Measurements from ENCODE around the gene KCNA2. TPM values are rescaled to one million over a fixed set of nuclear protein-coding genes. Genes with fewer than 3 reads are reported as not detected.

KCNA2 gene
- polyA plus RNA-seq, 3 donors = not detected

GRCh38 chr1:110548381-110548780, 57.8 kb downstream of the KCNA2 start:
- peak; percentile 10 for TF ChIP-seq CTCF (IDR thresholded peaks at IDR 0.05)
- no peak overlapping the region for H3K4me3 ChIP-seq (replicated peaks in 1 of 3; ENCODE audit: low read depth in 2 of 3, low read length in 3 of 3)
- WGBS (ENCODE audit: insufficient coverage) = no CpG with 5 or more reads among the region's 4 CpGs
- H3K4me1 ChIP-seq (ENCODE audit: control insufficient read depth in 1 of 2, insufficient read depth in 2 of 2, low read length in 2 of 2) = no peaks in the 10 kb centered on the region
- no peaks in the 10 kb centered on the region for H3K36me3 Mint-ChIP-seq
- H3K27ac Mint-ChIP-seq = no peak overlapping the region
- no peak overlapping the region for H2AFZ ChIP-seq (ENCODE audit: insufficient read depth, low read depth, low read length, poor library complexity, severe bottlenecking)
- peaks cover 2% of the 10 kb centered on the region in 2 donors for H3K27me3 ChIP-seq (ENCODE audit: control insufficient read depth in 2 of 2, insufficient read depth in 2 of 2, low read length in 2 of 2)
- H3K9me3 Mint-ChIP-seq = peaks cover 0 to 2% (median 0%) of the 10 kb centered on the region in 7 donors
- H3K27me3 Mint-ChIP-seq (ENCODE audit: low read depth in 3 of 3) = peaks cover 13 to 20% (median 15%) of the 10 kb centered on the region in 3 donors
- no peak for DNase-seq
- no peak overlapping the region for H3K9ac ChIP-seq (ENCODE audit: insufficient read depth, low read length, poor library complexity, severe bottlenecking)
- H3K4me3 Mint-ChIP-seq = no peak overlapping the region
- H3K36me3 ChIP-seq (replicated peaks in 1 of 2; ENCODE audit: control insufficient read depth in 1 of 2, insufficient read depth in 2 of 2, low read length in 2 of 2) = no peaks in the 10 kb centered on the region
- H3K27ac ChIP-seq (ENCODE audit: low read depth in 1 of 2, low read length in 2 of 2) = no peak overlapping the region
- no peaks in the 10 kb centered on the region for H3K4me1 Mint-ChIP-seq
- H3K4me2 ChIP-seq (replicated peaks; ENCODE audit: extremely low read depth, low read length, poor library complexity, severe bottlenecking) = no peak overlapping the region
- no peaks in the 10 kb centered on the region for H3K79me2 ChIP-seq (ENCODE audit: insufficient read depth, low read length)
- intact Hi-C loops (cut with micrococcal nuclease) = no loop called here
- H3K9me3 ChIP-seq (replicated peaks in 1 of 2; ENCODE audit: control insufficient read depth in 1 of 2, insufficient read depth in 1 of 2, low read length in 2 of 2) = no peaks in the 10 kb centered on the region
- no peaks in the 10 kb centered on the region for H4K20me1 ChIP-seq (ENCODE audit: insufficient read depth, low read length)

DNA sequence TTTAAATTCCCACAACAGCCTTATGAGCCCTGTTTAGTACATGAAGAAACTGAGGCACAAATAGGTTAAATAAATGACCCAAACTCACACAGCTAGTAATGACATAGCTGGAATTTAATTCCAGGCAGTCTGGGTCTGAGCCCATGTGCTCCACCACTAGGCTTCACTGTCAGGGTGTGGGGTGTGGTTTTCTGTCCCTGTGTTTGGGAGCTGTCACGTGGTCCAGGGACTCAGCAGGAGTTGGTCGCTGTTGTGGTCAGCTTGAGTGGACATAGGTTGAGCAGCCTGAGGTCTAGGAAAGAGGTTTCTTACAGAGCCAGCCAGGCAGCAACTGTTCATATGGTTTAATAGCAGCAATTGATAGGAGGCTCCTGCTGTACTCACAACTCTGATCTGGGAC, 59.1 kb downstream of the KCNA2 start:
- intact Hi-C loops (cut with micrococcal nuclease) = no loop called here
- H3K79me2 ChIP-seq (ENCODE audit: insufficient read depth, low read length) = no peaks in the 10 kb centered on the region
- no peak overlapping the region for H3K27ac ChIP-seq (ENCODE audit: low read depth in 1 of 2, low read length in 2 of 2)
- no peaks in the 10 kb centered on the region for H3K4me1 ChIP-seq (ENCODE audit: control insufficient read depth in 1 of 2, insufficient read depth in 2 of 2, low read length in 2 of 2)
- 50% methylated on average over 1 of the region's 2 CpGs for WGBS (ENCODE audit: insufficient coverage)
- Mint-ChIP-seq H3K4me1 (no peaks in the 10 kb centered on the region), H3K27ac (peak overlapping the region in 1 of 7 donors; percentile 13), H3K4me3 (no peak overlapping the region), H3K9me3 (peaks cover 0 to 2% (median 0%) of the 10 kb centered on the region in 7 donors), H3K27me3 (ENCODE audit: low read depth in 3 of 3) (peaks cover 5 to 12% (median 6%) of the 10 kb centered on the region in 3 donors), H3K36me3 (no peaks in the 10 kb centered on the region)
- no peaks in the 10 kb centered on the region for H3K36me3 ChIP-seq (replicated peaks in 1 of 2; ENCODE audit: control insufficient read depth in 1 of 2, insufficient read depth in 2 of 2, low read length in 2 of 2)
- no peak overlapping the region for H3K9ac ChIP-seq (ENCODE audit: insufficient read depth, low read length, poor library complexity, severe bottlenecking)
- no peak for DNase-seq
- H3K4me3 ChIP-seq (replicated peaks in 1 of 3; ENCODE audit: low read depth in 2 of 3, low read length in 3 of 3) = no peak overlapping the region
- H3K4me2 ChIP-seq (replicated peaks; ENCODE audit: extremely low read depth, low read length, poor library complexity, severe bottlenecking) = no peak overlapping the region
- no peaks in the 10 kb centered on the region for H3K9me3 ChIP-seq (replicated peaks in 1 of 2; ENCODE audit: control insufficient read depth in 1 of 2, insufficient read depth in 1 of 2, low read length in 2 of 2)
- peaks cover 0 to 2% of the 10 kb centered on the region in 2 donors for H3K27me3 ChIP-seq (ENCODE audit: control insufficient read depth in 2 of 2, insufficient read depth in 2 of 2, low read length in 2 of 2)
- no peaks in the 10 kb centered on the region for H4K20me1 ChIP-seq (ENCODE audit: insufficient read depth, low read length)
- no peak for TF ChIP-seq CTCF (IDR thresholded peaks at IDR 0.05)
- no peak overlapping the region for H2AFZ ChIP-seq (ENCODE audit: insufficient read depth, low read depth, low read length, poor library complexity, severe bottlenecking)

Measured in CD14-positive monocyte (primary cell).